Measurements from ENCODE around the gene KCNJ2.

DNA sequence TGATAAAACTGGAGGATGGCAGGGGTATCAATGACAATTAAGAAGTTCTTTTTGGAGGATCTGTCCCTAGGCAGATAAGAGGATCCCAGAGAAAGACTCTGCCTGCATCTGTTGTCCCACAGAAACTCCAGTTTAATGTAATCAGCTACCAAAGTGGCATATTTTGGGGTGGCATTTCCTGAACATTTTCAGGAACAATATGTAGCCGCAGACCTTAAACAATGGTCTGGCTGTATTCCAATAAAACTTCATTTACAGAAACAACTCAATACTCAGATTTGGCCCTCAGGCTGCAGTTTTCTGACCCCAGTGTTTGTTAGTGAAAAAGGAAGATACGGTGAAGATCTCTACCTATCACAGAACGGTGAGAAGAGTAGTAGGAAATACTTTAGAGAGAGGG, 48.2 kb upstream of the KCNJ2 start:
- TF ChIP-seq, protein P1, sequence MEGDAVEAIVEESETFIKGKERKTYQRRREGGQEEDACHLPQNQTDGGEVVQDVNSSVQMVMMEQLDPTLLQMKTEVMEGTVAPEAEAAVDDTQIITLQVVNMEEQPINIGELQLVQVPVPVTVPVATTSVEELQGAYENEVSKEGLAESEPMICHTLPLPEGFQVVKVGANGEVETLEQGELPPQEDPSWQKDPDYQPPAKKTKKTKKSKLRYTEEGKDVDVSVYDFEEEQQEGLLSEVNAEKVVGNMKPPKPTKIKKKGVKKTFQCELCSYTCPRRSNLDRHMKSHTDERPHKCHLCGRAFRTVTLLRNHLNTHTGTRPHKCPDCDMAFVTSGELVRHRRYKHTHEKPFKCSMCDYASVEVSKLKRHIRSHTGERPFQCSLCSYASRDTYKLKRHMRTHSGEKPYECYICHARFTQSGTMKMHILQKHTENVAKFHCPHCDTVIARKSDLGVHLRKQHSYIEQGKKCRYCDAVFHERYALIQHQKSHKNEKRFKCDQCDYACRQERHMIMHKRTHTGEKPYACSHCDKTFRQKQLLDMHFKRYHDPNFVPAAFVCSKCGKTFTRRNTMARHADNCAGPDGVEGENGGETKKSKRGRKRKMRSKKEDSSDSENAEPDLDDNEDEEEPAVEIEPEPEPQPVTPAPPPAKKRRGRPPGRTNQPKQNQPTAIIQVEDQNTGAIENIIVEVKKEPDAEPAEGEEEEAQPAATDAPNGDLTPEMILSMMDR (IDR thresholded peaks at IDR 0.05; ENCODE audit: low read length) = no peak
- TF ChIP-seq EZH2 (IDR thresholded peaks at IDR 0.05; ENCODE audit: borderline replicate concordance, low read length) = no peak
